GM19397 (cell line): ENCODE data around the gene CD2BP2.
"Not testable (repeated sequence)": the region's sequence is repeated elsewhere in the genome, so short reads cannot be mapped to it uniquely, and the experiment has no call there.

Experiments used
- ATAC-seq: cut with Tn5 transposase; IDR thresholded peaks from one replicate; pipeline ENCODE4 v1.9.1; 2021; ENCODE audit warnings: mild to moderate bottlenecking, moderate library complexity; ENCODE audit not compliant: unreplicated experiment

CD2BP2 gene

GRCh38 chr16:30355144-30355953, at the start of gene CD2BP2:
Gene CD2BP2, minus strand, starts transcription at chr16:30355308. Its CDS starts 627 bp downstream, at chr16:30354681.
- ATAC-seq, result peak; percentile 59

- ATAC-seq, result no peak
These were observed 46.8 kb upstream of the CD2BP2 start for GRCh38 chr16:30401768-30402425.

GRCh38 chr16:30399435-30400186, 44.5 kb upstream of the CD2BP2 start:
- no peak for ATAC-seq

- ATAC-seq, result no peak
These were observed 43.7 kb upstream of the CD2BP2 start for GRCh38 chr16:30398661-30399434.

GRCh38 chr16:30397776-30398660, 42.9 kb upstream of the CD2BP2 start:
- ATAC-seq, result no peak

GRCh38 chr16:30397056-30397455, 41.9 kb upstream of the CD2BP2 start:
- ATAC-seq, result no peak

GRCh38 chr16:30396627-30397026, 41.5 kb upstream of the CD2BP2 start:
- not testable (repeated sequence) for ATAC-seq

GRCh38 chr16:30395992-30396585, 41.0 kb upstream of the CD2BP2 start:
- no peak for ATAC-seq

GRCh38 chr16:30395155-30395991, 40.3 kb upstream of the CD2BP2 start, which contains the start of gene ZNF48:
Gene ZNF48, plus strand, starts transcription at chr16:30395420. Its CDS starts 375 bp downstream, at chr16:30395795.
- ATAC-seq, result peak; percentile 67

- ATAC-seq, result no peak
These were observed 39.6 kb upstream of the CD2BP2 start for GRCh38 chr16:30394592-30395154.

GRCh38 chr16:30383521-30383920, 28.4 kb upstream of the CD2BP2 start:
- ATAC-seq, result no peak

GRCh38 chr16:30382111-30382881, 27.2 kb upstream of the CD2BP2 start, which contains the start of gene SEPTIN1:
Gene SEPTIN1, minus strand, starts transcription at chr16:30382561. Its CDS starts 19 bp downstream, at chr16:30382542.
- ATAC-seq, result no peak

- no peak for ATAC-seq
These were observed 26.4 kb upstream of the CD2BP2 start for GRCh38 chr16:30381291-30382041.

- no peak for ATAC-seq
These were observed 25.7 kb upstream of the CD2BP2 start for GRCh38 chr16:30380803-30381208.

GRCh38 chr16:30380072-30380802, 25.1 kb upstream of the CD2BP2 start:
- no peak for ATAC-seq
